ENCODE measurements around the gene MKI67. TPM values are rescaled to one million over a fixed set of nuclear protein-coding genes. Genes with fewer than 3 reads are reported as not detected.

The MKI67 gene
- polyA plus RNA-seq, 6 donors from 2014 or later = not detected

Other genes starting within 250 kb of the MKI67 start
- not detected for gene CLRN3, start 233.5 kb downstream of the MKI67 start, polyA plus RNA-seq (ENCODE audit: low read depth in 6 of 6)
- 10 to 100 TPM in 3 of 6 donors, 1 to 10 TPM in 3; 6.0 to 15.9 (median 9.9) TPM for gene PTPRE, start 219.3 kb downstream of the MKI67 start, polyA plus RNA-seq (ENCODE audit: low read depth in 6 of 6)

All from naive B cell (primary cell).